DND-41 (cell line): ENCODE results near the gene DSCAML1.

Source experiments
- ATAC-seq: fragments of 200-7000 bp; cut with Tn5 transposase; 3 replicates; pipeline ENCODE4 v1.9.1; 2021; ENCODE audit warnings: low read depth; ENCODE audit not compliant: insufficient read depth
- DNase-seq: peaks from one replicate; pipeline ENCODE4 v3.0.0-alpha.2; 2020
- H2AFZ ChIP-seq: 2 replicates; pipeline ENCODE4 v1.6.0; 2012; ENCODE audit warnings: low read depth, low read length
- H3K27ac ChIP-seq: 2 replicates; pipeline ENCODE4 v1.5.1; 2012; ENCODE audit warnings: low read length, inconsistent platforms
- H3K27me3 ChIP-seq: fragments of 200-600 bp; sonication (generic); 2 replicates; pipeline ENCODE4 v1.6.0; 2012; ENCODE audit warnings: low read length, mild to moderate bottlenecking, inconsistent platforms; ENCODE audit not compliant: insufficient read depth, poor library complexity
- H3K36me3 ChIP-seq: 2 replicates; pipeline ENCODE4 v1.5.1; 2012; ENCODE audit warnings: low read length, inconsistent platforms; ENCODE audit not compliant: insufficient read depth
- H3K4me1 ChIP-seq: 2 replicates; pipeline ENCODE4 v1.5.1; 2012; ENCODE audit warnings: mild to moderate bottlenecking, low read length; ENCODE audit not compliant: insufficient read depth
- H3K4me2 ChIP-seq: 2 replicates; pipeline ENCODE4 v1.6.0; 2012; ENCODE audit warnings: mild to moderate bottlenecking, moderate library complexity, low read length, inconsistent platforms; ENCODE audit not compliant: insufficient read depth
- H3K4me3 ChIP-seq, 2 experiments: fragments of 200-600 bp in 1 of 2; shearing (Covaris generic) in 1 of 2; 2 replicates each; pipeline ENCODE4 v1.5.1; 2012 to 2016; ENCODE audit warnings: inconsistent platforms in 2 of 2, low read length in 2 of 2, mild to moderate bottlenecking in 2 of 2, low read depth in 1 of 2, moderate library complexity in 1 of 2
- H3K79me2 ChIP-seq: 2 replicates; pipeline ENCODE4 v1.6.0; 2012; ENCODE audit warnings: low read length, inconsistent platforms; ENCODE audit not compliant: insufficient read depth
- H3K9ac ChIP-seq: 2 replicates; pipeline ENCODE4 v1.6.0; 2012; ENCODE audit warnings: low read depth, mild to moderate bottlenecking, inconsistent platforms, low read length, moderate library complexity
- H3K9me3 ChIP-seq: 2 replicates; pipeline ENCODE4 v1.5.1; 2012; ENCODE audit warnings: low read length, moderate library complexity, mild to moderate bottlenecking, inconsistent platforms; ENCODE audit not compliant: insufficient read depth, severe bottlenecking
- H4K20me1 ChIP-seq: 2 replicates; pipeline ENCODE4 v1.6.0; 2012; ENCODE audit warnings: low read length; ENCODE audit not compliant: insufficient read depth
- CTCF ChIP-seq: IDR thresholded peaks from 2 replicates; pipeline ENCODE4 v1.5.1; 2012; ENCODE audit warnings: borderline replicate concordance, low read length, moderate library complexity, mild to moderate bottlenecking; ENCODE audit not compliant: poor library complexity, severe bottlenecking; ENCODE audit errors: extremely low read depth
- EZH2 ChIP-seq: IDR thresholded peaks from 3 replicates; pipeline ENCODE4 v1.6.1; 2012; ENCODE audit warnings: borderline replicate concordance, low read depth, mild to moderate bottlenecking, moderate library complexity, low read length, inconsistent platforms; ENCODE audit not compliant: severe bottlenecking

Gene DSCAML1

DNA sequence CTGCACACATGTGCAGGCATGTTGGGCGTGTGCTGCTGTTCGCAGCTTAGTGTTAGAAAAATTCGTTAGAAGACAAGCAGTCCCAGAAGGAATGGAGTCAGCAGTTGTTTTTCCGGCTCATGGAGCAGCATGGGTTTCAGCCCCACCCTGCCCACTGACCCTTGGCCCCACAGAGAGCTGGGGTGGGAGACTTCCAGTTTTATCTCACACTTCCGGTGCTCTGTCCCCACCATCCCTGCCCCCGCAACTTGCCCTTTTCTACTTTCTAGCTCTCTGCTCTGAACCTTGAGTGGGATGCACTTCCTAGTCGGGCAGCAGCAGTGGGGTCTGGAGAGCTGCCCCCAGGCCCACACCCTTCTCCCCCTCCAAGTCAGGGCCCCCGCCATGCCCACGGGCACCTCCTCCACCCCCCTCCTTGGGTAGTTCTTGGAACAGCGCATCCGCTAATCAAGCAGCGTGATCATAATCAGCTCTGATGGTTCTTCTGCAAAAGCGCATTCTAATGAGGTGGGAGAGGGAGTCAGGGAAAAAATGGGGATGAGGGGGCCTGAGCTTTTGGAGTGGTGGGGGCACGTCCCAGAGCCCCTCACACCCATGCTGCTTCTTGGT is 285.0 kb downstream of the DSCAML1 start:
- no peaks in the 10 kb centered on the region for H3K27me3 ChIP-seq

DNA sequence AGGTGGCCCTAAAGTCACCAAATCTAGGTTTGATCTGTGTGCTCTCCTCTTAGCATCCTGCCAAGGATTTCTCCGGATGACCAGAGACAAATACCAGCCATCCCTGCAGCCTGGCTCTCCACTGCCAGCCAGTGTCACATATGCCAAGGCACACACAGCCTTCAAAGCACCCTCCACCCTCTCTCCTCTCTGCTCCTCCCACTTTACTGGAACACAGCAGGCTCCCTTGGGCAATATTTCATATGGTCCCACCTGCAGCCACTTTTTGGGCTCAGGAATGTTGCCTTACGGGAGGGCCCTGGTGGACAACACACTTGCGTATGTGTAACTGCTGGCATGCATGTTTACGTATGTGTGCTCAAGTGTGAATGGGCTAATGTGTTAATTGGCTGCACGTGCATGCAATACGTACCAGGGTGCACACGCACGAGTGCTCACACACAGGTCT is 285.5 kb downstream of the DSCAML1 start:
- Histone ChIP-seq H3K9ac (no peak overlapping the region), H3K4me3 (no peak overlapping the region), H3K4me1 (no peaks in the 10 kb centered on the region), H3K36me3 (peaks cover 7% of the 10 kb centered on the region), H3K9me3 (no peaks in the 10 kb centered on the region), H3K27ac (no peak overlapping the region), H2AFZ (no peak overlapping the region), H4K20me1 (peaks cover 12% of the 10 kb centered on the region), H3K79me2 (no peaks in the 10 kb centered on the region), H3K27me3 (no peaks in the 10 kb centered on the region), H3K4me2 (no peak overlapping the region)
- DNase-seq (no peak), ATAC-seq (no peak)
- no peak for TF ChIP-seq EZH2
- TF ChIP-seq CTCF: no peak

More for the DNA sequence above, 285.0 kb downstream of the DSCAML1 start:
- peaks cover 12% of the 10 kb centered on the region for H4K20me1 ChIP-seq
- no peaks in the 10 kb centered on the region for H3K9me3 ChIP-seq
- no peaks in the 10 kb centered on the region for H3K79me2 ChIP-seq
- H2AFZ ChIP-seq: no peak overlapping the region
- H3K4me2 ChIP-seq: no peak overlapping the region
- H3K27ac ChIP-seq: no peak overlapping the region
- no peak overlapping the region for H3K9ac ChIP-seq
- H3K36me3 ChIP-seq: peaks cover 11% of the 10 kb centered on the region
- no peak for TF ChIP-seq CTCF
- no peak for TF ChIP-seq EZH2
- no peaks in the 10 kb centered on the region for H3K4me1 ChIP-seq
- DNase-seq (no peak), ATAC-seq (no peak)
- H3K4me3 ChIP-seq: no peak overlapping the region

DNA sequence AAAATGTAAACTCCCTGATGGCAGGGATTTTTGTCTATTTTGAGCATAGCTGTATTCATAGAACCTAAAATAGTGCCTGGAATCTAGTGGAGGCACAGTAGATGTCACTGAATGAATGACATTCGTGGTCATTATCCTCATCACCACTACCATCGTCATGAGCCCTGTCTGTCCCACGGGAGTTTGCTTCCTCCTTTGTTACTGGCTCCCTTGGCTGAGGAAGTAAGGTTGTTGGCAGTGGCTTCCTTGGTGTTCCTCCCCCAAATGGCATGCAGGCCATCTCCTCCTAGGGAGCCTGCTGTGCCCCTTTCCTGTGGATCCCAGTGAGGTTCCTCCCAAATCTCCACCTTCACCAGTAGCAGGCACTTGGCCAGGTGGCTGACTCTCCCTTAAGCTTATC is 286.4 kb downstream of the DSCAML1 start:
- DNase-seq (no peak), ATAC-seq (no peak)
- Histone ChIP-seq H3K9me3 (no peaks in the 10 kb centered on the region), H3K4me1 (no peaks in the 10 kb centered on the region), H3K27ac (no peak overlapping the region), H3K4me2 (no peak overlapping the region), H3K27me3 (no peaks in the 10 kb centered on the region), H3K79me2 (no peaks in the 10 kb centered on the region), H2AFZ (no peak overlapping the region), H4K20me1 (peaks cover 12% of the 10 kb centered on the region), H3K9ac (no peak overlapping the region), H3K36me3 (no peaks in the 10 kb centered on the region), H3K4me3 (no peak overlapping the region)
- TF ChIP-seq CTCF (no peak), EZH2 (no peak)

DNA sequence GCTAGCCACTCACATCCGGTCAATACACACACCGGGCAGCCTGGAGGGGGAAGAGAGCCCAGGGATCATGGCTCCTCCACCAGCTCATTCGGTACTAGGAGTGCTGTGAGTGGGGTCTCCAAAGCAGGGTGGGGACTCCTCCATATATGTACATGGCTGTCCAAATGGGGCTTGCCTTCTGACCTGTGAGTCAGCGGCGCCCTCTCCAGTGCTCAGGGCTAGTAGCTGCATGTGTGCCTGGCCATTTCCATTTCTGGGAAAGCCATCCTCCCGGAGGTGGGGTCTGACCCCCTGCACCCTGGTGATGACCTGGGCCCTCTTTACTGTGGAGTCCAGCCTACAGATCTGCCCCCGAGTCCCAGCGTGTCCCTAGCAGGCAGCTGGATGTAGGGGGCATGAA is 287.5 kb downstream of the DSCAML1 start:
- Histone ChIP-seq H3K36me3 (no peaks in the 10 kb centered on the region), H4K20me1 (peaks cover 12% of the 10 kb centered on the region), H3K27ac (no peak overlapping the region), H3K4me2 (no peak overlapping the region), H3K79me2 (no peaks in the 10 kb centered on the region), H2AFZ (no peak overlapping the region), H3K4me1 (no peaks in the 10 kb centered on the region), H3K9me3 (no peaks in the 10 kb centered on the region), H3K27me3 (no peaks in the 10 kb centered on the region), H3K9ac (no peak overlapping the region), H3K4me3 (no peak overlapping the region)
- TF ChIP-seq CTCF (no peak), EZH2 (no peak)
- ATAC-seq: no peak
- no peak for DNase-seq
